GM21360 (cell line): ENCODE data around the gene ARHGEF28.

Experiments used
- ATAC-seq: cut with Tn5 transposase; IDR thresholded peaks from one replicate; pipeline ENCODE4 v1.9.1; 2021; ENCODE audit warnings: mild to moderate bottlenecking, moderate library complexity; ENCODE audit not compliant: unreplicated experiment

The ARHGEF28 gene, protein sequence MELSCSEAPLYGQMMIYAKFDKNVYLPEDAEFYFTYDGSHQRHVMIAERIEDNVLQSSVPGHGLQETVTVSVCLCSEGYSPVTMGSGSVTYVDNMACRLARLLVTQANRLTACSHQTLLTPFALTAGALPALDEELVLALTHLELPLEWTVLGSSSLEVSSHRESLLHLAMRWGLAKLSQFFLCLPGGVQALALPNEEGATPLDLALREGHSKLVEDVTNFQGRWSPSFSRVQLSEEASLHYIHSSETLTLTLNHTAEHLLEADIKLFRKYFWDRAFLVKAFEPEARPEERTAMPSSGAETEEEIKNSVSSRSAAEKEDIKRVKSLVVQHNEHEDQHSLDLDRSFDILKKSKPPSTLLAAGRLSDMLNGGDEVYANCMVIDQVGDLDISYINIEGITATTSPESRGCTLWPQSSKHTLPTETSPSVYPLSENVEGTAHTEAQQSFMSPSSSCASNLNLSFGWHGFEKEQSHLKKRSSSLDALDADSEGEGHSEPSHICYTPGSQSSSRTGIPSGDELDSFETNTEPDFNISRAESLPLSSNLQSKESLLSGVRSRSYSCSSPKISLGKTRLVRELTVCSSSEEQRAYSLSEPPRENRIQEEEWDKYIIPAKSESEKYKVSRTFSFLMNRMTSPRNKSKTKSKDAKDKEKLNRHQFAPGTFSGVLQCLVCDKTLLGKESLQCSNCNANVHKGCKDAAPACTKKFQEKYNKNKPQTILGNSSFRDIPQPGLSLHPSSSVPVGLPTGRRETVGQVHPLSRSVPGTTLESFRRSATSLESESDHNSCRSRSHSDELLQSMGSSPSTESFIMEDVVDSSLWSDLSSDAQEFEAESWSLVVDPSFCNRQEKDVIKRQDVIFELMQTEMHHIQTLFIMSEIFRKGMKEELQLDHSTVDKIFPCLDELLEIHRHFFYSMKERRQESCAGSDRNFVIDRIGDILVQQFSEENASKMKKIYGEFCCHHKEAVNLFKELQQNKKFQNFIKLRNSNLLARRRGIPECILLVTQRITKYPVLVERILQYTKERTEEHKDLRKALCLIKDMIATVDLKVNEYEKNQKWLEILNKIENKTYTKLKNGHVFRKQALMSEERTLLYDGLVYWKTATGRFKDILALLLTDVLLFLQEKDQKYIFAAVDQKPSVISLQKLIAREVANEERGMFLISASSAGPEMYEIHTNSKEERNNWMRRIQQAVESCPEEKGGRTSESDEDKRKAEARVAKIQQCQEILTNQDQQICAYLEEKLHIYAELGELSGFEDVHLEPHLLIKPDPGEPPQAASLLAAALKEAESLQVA (N-terminal part only)

DNA sequence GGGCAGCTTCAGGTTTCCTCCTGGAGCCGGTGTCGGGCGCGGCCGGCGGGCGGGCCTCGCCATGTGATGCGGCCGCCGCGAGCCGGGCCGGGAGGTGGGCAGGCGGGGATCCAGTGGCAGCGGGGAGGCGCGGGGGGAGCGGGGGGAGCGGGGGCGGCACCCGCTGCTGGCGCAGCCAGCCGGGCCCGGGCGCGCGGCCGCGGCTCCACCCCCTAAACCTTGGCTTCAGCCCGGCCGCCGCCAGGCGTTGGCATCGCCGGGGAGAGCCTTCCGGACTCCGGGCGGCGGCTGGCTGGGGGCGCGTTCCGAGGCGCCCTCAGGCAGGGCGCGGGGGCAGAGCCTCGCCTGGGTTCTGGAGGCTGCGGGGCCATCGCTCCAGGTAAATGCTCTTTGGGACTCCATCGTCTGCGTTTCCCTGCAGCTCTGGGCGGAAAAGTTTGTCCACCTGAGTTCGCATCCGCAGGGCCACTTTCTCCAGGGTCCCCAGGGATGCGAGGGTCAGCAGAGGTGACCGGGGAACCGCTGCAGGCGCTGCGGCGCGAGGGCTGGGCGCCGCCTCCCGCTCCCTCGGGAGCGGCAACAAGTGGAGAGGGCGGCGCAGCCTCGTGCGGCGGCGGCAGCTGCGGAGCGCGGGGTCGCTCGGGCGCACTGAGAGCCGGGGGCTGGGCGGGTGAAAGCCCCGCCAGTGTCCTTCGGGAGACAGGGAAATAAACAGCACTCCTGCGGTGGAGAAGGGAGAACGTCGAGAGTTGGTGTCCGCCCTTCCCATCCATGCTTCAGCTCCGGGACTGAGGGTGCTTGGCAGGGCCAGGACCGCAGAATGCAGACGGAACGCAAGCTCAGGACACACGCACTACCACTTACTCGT, at the start of gene ARHGEF28:
Gene ARHGEF28, plus strand, starts transcription at position 253 of the 868 bp plus-strand sequence. CDS start 58,656 bp downstream, outside the sequence.
- ATAC-seq = peak; percentile 51

DNA sequence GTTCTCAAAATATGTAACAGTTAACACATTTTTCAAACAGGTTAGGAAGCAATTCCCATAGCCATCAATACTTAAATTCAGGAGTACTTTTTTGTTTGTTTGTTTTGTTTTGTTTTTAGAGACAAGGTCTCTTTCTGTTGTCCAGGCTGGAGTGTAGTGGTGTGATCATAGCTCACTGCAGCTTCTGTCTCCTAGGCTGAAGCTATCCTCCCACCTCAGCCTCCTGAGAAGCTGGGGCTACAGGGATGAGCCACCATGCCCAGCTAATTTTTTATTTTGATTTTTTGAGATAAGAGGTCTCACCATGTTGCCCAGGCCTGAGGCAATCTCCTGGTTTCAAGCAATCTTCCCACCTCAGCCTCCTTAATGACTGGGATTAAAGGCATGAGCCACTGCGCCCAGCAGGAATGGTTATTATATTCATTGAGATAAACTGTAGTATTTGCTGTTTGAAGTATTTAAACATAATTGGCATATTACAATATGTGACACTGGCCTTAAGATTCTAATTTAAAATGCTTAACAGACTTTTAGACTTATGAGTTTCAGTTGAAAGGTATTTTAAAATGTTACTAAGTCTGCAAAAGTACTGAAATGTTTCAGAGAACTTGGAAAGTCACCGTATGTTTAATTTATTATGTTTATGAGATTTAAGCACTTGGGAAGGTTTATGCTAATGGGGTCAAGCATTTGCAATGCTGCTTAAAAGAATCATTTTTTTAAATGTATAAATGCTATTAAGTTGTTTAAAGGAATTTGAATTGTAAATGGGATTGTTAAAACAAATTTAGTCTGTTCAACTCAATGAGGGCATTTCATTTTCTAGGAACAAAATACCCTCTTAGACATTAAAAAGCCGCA, 43.5 kb upstream of the ARHGEF28 start:
- ATAC-seq = no peak

DNA sequence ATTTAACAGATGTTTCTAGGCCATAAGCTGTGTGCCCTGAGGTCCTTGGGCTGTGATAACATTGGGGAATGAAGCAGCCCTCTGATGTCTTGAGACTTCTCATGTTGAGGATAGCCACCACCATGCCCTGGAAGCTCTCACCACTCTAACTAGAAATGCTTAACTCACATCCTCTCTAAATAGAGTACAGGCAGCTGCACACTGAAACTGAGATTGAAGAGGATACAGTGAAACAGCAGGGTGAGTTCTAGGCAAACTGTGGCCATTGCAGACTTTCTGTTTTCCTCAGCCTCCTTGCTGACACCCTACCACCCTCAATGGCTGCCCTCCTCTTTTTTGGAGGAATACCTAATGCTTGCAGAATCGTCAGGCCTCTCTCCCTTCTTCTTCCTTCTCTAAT, 38.1 kb upstream of the ARHGEF28 start:
- peak; percentile 52 for ATAC-seq

DNA sequence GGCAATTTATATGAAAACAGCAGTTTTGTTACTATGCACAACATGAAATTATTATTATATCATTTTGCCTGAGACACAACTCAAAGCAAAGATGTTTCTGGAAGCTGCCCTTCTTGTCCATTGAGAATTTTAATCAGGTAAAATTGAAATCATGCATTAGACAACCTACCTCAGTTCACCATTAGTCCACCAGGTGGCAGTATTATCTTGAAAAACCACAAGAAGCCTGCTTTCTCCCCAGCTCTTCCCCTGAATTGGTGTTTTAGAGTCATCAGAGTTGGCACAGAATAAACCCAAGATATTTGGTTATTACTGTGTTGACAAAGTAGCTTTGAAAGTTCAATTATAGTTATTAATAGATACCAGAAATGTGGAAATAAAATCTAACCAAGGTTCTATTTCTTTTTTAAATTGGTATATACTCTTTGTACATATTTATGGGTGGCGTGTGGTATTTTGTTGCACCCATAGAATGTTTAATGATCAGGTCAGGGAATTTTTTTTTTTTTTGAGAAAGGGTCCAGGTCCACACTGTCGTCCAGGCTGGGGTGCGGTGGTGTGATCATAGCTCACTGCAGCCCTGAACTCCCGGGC, 34.8 kb upstream of the ARHGEF28 start:
- peak; percentile 46 for ATAC-seq

DNA sequence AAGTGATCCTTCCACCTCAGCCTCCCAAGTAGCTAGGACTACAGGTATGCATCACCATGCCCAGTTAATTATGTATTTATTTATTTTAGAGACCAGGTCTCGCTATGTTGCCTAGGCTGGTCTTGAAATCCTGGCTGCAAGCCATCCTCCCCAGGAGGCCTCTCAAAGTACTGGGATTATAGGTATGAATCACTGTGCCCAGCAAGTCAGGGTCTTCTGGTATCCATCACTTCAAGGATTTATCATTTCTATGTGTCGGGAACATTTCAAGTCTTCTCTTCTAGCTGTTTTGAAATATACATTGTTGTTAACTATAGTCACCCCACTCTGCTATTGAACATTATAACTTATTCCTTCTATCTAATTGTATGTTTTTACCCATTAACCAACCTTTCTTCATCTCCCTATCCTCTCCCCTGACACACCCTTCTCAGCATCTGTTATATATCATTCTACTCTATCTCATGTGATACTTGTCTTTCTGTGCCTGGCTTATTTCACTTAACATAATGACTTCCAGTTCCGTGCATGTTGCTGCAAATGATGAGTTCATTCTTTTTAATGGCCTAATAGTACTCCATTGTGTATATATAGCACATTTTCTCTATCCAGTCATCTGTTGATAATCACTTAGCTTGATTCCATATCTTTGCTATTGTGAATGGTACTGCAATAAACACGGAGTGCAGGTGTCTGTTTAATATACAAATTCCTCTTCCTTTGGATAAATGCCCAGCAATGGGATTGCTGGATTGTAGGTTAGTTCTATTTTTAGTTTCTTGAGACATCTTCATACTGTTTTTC, 34.1 kb upstream of the ARHGEF28 start:
- ATAC-seq = no peak

DNA sequence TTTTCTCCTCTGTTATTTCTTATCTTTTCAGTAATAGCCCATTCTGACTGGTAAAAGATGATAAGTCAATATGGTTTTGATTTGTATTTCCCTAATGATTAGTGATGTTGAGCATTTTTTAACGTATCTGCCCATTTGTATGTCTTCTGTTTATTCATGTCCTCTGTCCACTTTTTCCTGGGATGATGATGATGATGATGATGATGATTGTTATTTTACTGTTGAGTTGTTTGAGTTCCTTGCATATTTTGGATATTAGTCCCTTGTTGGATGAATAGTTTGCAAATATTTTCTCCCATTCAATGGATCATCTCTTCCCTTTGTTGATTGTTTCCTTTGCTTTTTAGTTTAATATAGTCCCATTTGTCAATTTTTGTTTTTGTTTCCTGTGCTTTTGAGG, 33.4 kb upstream of the ARHGEF28 start:
- ATAC-seq = no peak

DNA sequence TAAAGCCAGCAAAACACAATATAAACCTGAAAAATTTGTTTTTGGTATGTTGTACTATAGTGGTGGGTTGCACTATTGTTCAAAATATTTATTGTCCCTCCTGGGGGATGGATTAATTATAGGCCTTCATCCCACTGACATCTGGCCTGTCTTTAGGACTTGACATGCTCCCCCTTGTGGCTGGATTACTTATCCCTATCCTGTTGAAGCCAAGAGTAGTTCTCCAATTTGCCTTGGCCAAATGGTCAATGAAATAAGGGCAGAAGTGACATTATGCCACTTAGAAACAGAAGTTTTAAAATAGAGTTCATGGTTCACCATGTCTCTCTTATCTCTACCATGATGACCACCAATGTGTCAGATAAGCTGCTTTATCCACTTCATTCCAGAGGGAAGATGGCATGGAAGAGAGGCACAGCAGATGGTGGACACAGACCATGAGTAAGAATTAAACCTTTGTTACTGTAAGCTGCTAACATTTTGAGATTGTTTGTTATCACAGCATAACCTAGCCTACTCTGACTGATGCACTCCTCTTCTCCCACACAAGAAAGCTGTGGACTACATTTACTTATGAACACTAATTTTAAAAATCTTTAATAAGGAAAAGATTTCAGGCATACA, 29.2 kb upstream of the ARHGEF28 start:
- no peak for ATAC-seq

DNA sequence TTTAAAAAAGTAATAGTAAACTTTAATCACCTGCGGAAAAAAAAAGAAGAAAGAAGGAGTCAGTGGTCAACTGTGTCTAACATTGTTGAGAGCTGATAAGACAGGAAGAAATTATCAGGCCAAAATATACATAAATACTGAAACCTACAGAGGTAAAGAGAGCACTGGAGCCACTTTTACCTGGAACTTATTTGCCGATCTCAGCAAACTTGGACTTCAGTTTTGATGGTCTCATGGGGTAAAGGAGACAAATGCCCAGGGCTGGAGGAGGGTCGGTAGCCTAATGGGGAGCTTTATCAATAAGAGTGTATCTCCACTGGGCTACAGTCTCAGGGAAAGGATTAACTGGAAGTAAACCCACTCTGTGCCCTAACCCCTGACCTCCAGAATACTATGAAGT, 26.6 kb upstream of the ARHGEF28 start:
- ATAC-seq = no peak

DNA sequence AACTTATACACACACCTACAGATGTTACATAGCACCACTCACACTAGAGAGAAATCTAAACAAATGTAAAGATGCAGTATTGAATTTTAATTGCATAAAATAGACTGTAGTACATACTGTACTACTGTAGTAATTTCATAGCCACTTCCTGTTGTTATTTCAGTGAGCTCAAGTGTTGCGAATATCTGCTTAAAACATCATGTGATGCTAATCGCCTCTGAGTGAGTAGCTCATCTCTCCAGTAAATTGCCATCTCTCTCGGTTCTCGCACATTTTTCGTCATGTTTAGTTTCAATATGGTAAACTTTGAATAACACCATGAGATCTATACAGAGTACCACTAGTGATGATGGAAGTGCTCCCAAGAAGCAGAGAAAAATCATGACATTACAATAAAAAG, 22.0 kb upstream of the ARHGEF28 start:
- no peak for ATAC-seq

DNA sequence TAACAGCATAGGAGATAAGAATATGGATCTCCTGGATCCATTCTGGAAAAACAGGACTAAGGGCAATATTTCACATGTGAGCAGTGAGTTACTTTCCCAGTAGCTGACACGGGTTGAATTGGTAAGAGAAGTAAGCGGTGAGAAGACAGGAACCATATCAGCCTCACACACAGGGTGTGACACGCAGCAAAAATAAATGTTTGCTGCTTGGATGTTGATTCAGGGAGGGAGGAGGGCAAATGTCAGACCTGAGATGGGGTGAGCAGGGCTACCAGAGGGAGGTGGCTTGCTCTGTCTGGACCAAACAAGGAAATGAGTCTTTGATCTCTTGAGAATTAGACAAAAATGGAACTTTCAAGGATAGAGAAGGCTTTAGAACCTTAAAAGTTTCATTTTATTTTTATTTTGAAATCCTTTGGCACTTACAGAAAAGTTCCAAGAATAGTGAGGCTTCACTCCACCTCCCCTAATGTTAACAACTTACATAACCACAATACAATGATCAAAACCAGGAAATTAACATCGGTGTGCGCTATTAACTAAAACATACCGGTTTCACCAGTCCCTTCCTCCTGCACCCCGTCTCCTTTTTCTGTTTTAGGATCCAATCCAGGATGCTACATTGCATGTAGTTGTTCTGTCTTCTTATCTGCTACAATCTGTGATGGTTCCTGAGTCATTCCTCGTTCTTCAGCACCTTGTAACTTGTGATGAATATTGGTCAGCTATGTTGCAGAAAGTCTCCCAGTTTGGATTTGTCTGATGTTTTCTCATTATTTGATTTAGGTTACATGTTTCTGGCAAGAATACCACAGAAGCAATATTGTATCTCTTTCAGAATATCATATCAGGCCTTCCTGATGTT, 20.5 kb upstream of the ARHGEF28 start:
- ATAC-seq = no peak

DNA sequence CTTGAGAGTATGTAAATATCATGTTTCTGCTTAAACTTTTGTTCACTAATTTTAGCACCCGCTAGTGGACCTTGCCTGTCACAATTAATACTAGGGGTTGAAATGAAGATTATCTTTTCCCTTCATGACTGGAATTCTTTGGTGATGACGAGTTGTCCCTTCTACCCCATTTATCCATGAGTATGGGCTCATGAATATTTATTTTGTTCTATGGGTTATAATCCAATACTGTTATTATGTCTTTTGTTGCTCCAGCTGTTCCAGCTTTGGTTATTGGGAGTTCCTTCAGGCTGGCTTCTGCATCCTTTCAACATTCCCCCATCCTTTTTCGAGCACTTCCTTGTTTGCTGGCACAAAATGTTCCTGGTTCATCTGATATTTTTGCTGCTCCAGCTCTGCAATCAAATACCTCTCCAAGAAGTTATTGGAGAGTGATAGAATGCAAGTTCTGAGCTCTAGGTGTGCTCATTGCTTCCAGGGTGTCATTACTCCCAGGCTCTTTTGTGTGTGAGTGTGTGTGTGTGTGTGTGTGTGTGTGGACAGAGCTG, 19.7 kb upstream of the ARHGEF28 start:
- no peak for ATAC-seq

DNA sequence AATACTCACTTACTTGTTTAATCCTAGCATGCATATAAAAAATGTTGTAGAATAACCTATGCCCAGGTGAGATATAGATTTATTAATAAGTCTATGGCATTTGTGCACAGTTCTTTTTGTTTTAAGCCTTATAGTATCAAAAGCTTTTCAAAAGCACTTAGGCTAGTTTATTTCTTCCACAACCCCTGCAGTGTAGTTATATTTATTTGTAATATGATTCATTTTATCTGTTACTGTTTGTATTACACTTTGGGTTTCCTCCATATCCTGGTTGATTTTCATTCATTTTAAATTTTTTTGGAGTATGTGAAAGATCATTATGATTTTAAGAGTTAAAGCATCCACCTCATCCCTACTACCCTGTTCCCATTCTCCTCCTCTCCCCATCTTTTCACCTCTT, 18.8 kb upstream of the ARHGEF28 start:
- ATAC-seq = no peak

DNA sequence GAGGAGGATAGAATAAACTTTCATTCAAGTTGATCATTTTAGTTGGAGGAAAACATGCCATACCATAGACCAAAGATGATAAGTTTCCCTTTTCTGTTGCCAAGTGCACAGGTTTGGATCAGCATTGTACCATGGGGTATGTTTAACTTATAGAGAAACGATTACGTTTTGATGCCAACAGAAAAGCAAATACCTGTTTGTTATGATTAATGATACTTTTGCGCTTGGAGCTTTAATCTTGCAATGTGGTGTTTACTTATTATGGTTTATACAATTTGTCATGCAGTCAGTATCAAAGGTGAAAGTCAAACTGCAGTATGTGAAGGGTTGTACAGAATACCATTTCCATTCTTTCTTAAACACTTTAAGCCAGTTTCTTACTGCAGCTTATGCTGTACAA, 13.2 kb upstream of the ARHGEF28 start:
- ATAC-seq = no peak

DNA sequence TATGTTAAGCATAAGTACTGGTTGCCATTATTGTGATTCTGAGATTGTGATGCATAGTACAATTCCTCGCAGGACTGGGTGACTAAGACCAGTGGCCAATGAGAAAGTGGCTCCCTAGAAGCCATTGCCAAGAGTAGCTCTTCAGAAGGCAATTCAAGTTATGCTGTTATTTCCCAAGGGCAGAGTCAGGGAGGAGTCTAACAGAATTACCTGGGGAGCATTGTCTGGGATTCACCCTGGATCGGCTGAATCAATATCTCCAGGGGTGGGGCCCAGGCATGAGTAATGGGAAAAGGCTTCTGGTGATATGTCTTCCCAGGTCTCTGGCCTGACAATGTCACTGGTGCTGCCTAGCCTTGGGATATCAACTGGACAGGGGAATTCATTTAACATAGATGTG, 10.9 kb upstream of the ARHGEF28 start:
- no peak for ATAC-seq

DNA sequence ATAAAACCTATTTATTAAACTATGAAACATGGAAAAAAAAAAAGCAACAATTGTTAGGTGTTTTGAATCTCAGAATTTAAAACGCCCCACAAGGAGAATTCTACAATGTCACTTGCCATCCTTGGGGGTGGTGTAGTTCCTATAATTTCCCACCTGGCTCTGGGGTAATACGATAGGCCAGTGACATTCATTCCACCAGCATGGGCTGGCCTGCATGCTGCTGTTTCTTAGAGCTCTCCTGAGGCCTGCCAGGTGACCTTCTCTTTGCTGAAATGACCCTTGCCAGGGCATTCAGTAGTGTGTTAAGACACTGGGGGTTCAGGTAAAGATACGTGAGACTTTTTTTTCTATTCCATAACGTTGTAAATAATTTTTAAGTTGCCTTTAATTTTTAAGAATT, 10.0 kb upstream of the ARHGEF28 start:
- no peak for ATAC-seq

DNA sequence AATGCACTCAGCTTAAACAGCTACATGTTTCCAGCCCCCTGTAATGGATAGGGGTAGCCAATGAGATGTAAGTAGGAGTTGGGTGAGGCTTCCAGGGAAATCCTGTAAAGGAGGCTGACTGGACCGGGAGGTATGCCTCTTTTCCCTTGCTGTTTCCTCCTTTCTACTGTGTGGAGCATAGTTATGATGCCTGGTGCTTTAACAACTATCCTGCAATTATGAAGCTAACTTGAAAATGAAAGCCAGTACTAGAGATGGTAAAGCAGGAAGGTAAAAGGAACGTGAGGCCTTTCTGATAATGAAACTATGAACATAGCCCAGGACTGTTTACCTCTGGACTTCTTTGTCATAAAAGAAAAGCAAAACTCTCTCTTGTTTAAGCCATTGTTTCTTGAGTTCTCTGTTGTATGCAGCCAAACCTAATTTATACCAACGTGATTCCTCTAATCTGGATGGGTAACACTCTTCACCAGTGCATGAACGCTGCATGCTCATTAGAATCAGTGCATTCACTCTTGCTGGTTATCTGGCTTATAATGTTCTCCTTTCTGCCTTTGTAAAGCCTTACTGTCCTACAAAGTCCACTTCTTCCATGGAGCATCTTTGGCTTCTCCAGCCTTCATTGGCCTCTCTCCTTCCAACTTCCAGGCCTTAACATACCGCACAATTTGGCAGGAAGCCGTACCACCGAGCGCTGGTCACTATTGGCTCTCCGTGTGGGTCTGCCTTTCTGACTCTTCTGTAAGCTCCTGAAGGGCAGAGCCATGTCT, 8.3 kb upstream of the ARHGEF28 start:
- ATAC-seq = no peak
